ENCODE results near the gene CD7.

GRCh38 chr17:82283208-82283749 lies 34.1 kb downstream of the CD7 start:
- TF ChIP-seq CTCF (IDR thresholded peaks at IDR 0.05; ENCODE audit: insufficient read depth, low read length, poor library complexity, severe bottlenecking) (no peak), EZH2phosphoT487 (conservative IDR thresholded peaks at IDR 0.05; ENCODE audit: low read length) (no peak)

Measured in SU-DHL-6 (cell line).